MV-4-11 (cell line): ENCODE results near the gene ZDHHC14.

ENCODE experiments used
- DNase-seq: peaks from one replicate; lab custom pipeline; 2025; lab: John Stamatoyannopoulos, UW

Gene ZDHHC14

DNA sequence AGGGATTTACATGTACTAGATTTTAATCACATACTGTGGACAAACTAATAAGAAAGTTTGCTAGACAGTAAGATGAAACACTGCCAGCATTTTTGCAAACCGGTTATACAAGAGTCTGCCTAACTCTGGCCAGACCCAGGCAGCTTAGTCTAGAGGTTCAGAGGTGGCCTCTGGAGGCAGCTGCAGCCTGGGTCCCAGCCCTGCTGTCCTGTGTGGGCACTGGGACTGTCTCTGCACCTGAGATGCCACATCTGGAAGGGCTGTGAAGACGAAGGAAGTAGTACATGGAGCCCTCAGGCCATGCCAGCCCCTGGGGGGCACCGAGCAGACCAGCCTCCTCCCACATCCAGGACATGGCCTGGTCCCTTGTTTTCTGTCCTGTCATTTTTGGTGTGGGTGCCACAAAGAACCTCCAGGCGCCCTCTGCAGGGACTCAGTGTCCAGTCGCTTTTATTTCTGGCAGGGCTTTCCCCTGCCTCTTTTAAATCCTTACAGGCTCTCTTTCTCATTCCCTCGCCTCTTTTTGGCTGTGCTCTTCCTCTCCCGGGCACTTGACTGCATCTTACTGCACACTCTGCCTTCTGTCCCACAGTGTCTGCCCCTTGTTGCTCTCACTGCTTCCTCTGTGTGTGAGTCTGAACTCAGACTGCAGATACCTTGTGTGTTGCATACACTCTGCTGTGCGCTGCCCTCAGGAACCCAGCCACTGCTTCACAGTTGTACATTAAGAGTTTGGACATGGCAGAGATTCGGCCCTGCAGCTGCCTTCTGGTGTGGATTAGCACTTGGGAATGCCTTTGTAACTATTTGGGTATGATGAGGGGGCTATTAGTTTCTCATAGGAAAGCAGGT is 216.7 kb downstream of the ZDHHC14 start:
- no peak for DNase-seq

DNA sequence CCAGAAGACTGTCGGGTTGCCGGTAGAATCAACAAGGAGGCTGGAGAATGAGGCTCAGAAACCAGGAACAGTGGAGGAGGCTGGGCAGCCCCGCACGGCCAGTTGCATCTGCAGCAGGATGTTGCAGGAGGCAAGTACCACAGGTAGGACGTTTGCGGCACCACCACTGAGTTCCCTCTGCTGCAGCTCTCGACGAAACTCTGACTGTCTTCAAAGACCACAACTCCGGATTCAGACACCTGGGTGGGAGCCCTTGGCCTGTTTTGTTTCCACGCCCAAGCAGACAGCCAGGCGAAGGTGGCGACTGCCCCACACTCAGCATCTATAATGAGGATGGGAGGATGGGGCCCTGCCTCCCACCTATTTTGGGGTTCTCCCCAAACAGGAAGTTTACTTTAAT is 218.2 kb downstream of the ZDHHC14 start:
- no peak for DNase-seq

DNA sequence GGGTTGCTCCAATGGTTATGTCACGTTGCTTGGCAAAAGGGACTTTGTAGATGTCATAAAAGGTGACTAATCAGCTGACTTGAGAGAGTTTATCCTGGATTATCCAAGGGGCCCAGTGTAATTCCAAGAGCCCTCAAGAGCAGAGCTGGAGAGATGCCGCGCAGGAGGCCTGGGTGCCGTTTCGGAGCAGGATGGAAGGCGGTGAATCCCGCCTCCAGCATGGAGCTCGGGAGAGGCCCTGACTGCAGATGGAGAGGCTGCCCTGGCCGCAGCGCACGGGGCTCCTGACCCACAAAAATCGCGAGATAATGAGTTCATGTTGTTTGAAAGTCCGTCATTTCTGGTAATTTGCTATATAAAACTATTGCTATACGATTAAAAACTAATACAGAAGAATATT is 219.8 kb downstream of the ZDHHC14 start:
- DNase-seq = no peak

DNA sequence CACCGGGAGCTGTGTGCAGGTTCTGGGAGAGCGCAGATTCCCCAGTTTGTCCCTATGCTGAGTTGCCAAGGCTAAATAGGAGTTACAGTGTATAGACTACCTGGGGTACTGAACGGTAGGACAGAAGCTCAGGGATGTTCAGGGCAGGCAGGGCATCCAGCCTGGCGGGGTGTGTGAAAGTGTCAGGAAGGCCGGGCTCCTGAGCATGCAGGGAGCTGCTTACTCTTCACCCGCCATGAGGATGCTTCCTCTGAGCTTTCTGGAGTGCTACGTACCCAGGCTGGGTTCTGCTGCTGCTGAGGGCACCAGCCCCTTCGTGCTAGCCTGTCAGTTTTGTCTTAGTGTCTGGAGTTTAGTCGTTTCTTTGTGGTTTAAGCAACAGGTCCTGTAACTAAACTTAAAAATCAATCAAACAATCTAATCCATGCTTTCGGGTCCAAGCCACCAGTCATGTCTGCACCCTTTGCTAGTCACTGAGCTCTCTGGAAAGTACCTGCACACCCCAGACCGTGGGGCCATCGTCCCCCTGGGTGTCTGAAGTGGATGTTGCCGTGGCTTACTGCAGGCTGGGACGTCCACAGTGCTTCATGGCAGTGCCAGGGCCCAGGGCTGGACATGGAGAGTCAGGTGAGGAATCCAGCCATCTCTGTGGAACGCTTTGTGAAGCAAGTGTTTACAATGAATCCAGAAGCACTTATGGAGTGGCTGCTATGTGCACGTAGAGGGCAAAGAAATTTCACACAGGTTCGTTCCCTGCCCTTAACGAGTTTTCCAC is 221.7 kb downstream of the ZDHHC14 start:
- DNase-seq = no peak

DNA sequence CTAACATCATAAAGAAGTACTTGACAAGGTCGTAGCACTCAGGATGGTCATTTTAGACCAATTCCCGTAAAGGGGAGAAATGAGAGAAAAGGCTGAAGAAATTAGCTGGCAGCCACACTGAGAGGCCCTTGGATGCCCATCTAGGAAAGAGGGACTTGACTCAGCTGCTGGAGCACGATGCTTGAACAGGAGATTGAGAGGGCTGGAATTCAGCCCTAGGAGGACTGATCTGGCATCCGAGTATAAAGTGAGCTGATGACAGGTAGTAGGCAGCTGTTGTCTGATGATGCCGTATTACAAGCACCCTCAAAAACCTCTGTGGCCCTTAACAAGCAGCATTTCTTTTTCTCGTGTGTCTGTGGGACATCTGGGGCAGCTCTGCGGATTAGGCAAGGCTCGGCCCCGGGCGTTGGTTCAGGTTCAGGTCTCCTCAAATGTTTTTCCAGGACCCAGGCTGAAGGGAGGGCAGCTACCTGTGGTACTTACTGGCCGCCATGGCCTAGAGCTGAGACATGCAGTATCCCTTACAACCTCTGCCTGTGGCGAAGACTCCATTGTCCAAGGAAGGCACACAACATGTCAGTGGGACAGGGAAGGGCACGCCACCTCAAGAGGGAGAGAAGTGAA is 222.4 kb downstream of the ZDHHC14 start:
- DNase-seq = no peak

DNA sequence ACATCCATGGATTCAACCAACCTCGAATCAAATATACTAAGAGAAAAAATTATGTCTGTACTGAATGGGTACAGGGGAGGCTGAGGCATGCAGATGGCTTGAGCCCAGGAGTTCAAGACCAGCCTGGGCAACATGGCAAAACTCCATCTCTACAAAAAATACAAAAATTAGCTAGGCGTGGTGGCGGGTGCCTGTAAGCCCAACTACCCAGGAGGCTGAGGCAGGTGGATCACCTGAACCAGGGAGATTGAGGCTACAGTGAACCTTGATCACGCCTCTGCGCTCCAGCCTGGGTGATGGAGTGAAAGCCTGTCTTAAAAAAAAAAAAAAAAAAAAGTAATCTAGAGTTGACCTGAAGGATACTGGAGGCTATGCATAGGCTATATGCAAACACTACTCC is 223.0 kb downstream of the ZDHHC14 start:
- no peak for DNase-seq

DNA sequence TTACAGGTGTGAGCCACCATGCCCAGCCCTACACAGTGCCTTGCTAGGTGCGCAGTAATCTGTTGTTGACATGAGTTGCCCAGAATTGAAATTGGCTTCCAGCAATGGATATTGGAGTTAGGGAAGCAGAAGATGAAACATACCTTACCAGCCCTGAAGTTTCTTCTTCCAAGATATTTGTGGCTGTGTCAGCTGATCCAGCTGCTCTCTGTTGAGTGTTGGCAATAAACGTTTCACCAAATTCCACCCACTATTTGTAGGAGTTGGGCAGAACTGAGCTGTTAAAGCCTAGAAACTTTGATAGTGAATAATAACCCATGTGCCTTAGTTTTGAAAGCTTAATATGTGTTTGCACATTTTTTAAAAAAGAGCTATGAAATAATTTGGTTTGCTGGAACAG is 223.8 kb downstream of the ZDHHC14 start:
- no peak for DNase-seq

DNA sequence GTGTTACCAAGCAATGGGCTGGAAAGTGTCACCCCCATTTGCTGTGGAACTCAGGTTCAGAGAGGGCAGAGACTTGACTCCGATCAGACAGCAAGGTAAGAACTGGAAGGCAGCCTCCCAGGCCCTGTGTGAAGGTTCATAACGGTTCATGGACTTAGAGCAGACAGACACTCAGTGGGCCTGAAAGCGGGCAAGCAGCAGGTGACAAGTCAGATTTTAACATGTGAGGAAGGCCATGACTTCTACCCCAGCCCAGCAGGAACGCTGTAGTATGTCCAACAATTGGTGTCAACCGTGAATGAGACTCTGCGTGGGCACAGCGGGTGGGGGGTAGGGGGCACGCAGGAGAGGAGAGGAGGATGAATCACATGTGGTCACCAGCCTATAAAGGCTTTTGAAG is 224.5 kb downstream of the ZDHHC14 start:
- DNase-seq = no peak

DNA sequence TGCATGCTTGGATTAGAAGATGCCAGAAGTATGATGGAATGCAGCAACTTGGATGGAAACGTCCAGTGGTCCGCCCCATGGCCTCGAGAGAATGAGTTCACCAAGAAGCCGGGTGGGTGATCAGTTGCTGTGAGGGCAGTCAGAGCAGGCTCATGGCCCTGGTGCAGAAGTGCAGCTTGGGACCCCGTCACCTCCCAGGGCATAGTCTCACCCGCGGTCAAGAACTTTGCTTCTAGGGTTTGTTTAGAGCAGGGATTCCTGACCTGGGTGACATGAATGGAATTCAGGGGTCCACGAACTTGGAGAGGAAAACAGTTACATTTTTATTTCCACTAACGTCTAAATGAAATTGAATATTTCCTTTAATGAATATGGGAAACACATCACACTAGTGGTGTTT is 225.5 kb downstream of the ZDHHC14 start:
- DNase-seq = no peak

DNA sequence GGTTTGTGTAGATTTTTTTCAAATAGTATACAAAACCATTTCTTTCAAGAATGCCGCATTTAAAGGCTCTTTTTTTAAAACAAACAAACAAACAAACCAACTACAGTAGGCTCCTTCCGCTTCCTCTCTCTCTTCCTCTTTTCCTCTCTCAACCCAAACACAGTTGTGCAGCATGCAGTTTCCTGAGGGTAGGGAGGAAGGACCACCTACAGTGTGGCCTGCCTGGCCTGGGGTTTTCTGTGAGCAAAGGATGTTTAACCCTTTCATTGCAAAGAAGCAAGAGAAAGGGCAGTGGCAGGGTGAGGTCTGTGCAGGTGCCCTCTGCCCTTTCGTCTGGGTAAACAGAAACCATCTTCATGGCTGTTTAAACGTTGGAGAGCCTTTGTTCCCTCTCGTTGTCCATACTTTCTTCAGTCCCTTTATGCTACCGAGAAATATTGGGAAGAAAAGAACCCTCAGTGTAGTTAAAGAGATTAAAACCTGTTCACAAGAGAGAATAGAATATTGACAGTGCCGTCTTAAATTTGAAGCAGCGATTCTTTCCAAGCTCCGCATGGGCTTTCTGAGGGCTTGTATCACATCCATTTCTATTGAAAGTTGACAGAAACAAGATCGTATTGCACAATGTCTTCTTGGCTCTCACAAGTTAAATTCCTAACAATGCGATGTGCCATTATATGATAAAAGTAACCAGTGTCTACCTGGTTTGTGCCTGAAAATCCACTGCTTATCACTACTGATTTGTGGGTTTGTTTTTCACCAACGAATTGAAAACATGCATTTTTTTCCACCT is 226.5 kb downstream of the ZDHHC14 start:
- DNase-seq = no peak

DNA sequence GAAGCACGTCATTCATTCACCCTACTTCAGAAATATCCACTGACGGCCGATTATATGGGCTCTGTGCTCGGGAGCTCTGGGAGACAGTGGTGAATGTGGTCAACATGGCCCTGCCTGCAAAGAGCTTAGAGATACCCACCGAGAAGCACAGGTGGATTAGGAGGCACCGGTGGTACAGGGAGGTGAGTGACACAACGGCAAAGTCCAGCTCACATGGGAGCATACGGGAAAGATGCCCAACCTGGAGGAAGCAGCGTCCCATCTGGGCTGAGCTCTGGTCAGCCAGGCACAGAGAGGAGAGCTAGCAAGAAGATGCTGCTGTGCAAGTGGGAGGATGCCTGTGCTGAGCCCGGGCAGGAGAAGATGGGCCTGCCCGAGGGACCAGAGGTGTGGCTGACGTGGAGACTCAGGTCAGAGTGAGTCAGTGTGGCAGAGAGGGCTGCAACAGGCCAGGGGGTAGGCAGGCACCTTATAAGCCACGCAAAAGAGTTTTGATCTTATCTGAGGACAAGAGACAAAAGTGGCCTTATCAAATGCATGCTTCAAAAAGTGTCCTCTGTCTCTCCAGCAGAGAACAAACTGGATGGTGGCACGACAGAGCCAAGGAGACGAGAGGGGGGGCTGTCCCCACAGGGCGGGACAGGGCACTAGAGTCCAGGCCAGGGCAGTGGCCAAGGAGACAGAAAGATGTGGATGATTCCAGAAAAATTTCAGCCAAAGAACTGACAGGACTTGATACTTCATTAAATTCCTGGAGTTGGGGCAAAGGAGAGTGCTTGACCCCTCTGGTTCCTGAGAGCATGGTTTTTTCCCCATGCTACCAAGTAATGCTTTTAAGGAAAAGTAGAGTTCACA is 227.5 kb downstream of the ZDHHC14 start:
- no peak for DNase-seq

DNA sequence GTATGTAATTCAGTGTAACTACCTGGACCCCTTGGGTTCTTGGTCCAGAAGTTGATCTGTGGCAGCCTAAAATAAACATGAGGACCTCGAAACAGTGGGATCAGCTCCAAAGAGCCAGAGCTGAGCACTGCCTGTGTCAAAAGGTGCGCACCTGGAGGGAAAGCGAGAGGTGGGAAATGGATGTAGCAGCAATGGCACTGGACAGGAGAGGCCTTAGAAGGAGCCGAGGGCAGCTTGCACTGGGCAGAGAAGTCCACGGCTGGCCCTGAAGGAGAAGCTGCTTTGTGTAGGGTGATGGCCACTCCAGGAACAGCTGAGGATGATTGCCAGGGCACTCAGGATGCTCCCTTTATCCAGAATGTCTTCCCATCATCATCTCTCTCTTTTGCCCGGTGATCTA is 228.1 kb downstream of the ZDHHC14 start:
- DNase-seq = no peak

DNA sequence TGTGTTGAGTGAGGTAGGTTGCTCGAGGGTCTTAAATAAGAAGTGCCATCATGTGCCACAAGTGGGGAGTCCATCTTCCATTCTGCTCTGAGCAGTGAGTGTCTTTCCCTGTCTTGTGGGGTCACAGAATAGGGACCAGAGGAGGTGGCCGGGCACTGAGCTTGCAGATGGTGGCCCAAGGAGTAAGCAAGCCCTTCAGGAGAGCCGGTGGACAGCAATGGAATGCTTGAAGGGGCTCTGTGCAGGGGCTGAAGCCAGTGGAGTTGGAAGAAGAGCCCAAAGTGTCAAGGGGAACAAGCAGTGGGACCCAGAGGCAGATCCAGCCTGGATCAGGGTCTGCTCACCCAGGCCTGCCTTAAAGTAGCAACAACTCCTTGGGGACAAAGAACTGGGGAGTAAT is 228.6 kb downstream of the ZDHHC14 start:
- no peak for DNase-seq

DNA sequence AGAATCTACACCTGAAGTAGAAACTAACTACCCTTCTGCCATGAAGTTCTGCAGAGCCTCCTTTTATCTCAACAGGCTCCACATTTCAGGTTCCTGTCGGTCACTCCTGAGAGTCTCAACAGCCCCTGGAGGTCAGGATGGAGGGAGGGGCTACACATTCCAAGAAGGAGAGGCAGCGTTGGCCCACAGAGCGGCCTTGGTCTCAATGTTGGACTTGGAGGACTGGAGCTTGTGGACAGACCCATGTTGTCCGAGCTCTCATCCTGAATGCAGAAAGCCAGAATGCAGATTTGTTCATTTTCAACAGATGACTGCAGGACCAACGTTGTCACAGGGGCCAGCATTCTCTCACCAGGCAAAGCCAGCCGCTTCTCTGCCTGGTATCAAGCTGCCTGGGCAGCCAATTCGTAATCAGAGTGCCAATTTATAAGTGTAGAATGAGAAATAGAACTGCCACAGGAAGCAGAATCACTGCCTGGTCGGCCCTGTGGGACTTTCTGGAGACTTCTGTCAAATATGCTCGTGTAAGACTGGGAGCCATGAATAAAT is 229.5 kb downstream of the ZDHHC14 start:
- DNase-seq = no peak

DNA sequence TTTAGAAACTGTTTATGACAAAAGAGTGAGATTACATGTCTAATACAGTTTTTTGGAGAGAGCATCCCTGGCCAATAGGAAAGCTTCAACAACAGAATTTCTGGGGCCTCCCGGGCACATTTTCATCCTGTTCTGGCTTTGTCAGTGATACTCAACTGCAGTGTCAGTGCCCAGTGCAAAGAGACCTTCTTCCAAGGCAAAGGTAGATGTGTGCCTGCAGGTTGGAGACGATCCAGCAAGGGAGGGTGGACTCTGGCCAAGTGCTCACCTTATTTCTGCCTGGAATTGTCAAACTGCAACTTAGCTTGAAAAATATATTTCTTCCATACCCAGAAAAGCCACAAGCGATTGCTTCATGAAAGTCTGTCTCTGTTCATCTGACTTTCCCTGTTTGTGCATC is 230.4 kb downstream of the ZDHHC14 start:
- DNase-seq = no peak

DNA sequence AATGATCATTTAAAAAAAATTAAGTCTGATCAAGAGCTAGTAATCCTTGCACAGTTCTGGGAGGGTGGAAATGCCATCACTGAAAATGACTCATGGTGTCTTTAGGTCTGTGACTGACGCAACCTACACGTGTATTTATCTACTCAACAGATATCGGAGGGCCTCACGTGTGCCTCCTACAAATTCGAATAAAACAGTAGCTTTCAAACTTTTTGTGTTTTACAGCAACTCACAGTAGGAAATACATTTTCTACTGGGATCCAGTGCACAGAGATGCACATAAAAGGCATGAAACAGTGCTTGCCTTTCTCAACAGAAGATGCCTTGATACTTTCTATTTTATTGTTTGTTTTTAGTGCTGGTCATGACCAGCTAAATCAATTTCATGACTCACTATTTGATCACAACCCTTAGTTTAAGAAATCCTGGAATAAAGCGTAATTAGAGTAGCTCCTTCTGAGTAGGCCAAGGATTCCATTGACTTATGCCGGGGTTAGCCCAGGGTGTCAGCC is 232.1 kb downstream of the ZDHHC14 start:
- peak; percentile 54 for DNase-seq

DNA sequence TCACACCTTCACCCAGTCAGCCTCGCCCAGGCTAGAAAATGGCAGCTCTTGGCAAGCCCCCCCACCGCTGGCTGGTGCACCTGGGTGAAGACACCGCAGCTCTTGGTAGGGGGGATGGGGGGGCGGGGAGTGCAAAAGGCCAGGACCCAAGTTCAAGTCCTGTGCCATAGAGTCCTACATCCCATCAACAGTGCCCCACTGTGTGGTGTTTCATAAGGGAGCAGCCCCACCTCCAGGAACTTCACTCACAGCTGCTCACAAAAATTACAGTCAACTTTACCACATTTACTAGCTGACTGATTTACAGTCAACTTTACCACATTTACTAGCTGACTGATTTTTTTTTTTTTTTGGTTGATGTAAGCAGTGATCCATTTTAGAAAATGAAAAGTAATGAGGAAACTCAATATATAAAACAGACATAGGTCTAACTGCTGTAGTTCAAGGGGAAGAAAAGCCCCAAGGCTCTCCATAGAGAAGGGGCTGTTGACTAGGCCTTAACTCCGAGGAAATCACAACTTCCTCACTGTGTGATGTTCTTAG is 233.1 kb downstream of the ZDHHC14 start:
- peak; percentile 70 for DNase-seq

DNA sequence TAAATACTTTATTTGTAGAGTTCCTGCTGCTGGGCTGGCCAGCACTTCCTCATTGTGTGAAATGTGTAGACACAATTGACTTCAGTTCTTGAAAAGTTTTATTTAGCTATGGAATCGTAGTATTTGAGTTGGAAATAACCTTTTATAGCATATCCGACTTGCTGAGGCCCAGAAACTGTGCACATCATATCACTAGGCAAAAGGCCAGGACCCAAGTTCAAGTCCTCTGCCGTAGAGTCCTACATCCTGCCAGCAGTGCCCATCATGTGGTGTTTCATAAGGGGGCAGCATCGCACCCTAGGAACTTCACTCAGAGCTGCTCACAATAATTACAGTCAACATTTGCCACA is 234.4 kb downstream of the ZDHHC14 start:
- peak; percentile 63 for DNase-seq

DNA sequence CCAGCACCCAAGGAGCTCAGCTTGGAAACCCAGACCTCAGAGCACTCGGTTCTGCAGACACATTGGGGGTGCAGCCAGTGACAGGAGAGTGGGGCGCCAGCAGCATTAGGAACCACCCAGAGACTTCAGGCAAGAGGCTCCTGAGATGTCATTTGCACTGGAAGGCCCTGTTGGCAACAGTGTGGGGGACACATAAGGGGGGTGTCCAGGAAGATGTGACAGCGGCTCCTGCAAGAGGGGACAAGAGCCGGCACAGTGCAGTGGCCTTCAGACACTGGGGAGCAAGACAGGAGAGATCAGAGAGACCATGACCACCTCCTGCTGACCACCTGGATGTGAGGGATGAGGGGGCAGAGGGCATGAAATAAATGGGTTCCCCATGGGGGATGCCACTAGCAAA is 235.0 kb downstream of the ZDHHC14 start:
- no peak for DNase-seq

DNA sequence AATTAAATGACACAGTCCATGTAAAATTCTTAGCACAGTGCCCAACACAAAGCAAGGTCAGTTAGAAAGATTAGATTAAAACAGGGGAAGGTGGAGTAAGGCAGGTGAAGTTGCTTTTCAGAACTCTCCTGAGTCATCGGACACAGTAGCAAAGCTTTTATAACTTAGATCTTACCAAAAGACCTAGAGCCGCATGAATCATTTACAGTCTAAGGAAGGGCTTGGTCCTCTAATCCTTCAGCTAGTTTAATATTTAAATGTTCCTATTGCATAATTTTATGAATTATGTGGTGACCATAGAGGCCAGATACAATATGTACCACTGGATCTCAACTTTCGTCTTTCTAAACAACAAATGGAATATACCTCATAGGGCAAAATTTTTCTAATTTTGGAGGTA is 240.0 kb downstream of the ZDHHC14 start:
- no peak for DNase-seq

DNA sequence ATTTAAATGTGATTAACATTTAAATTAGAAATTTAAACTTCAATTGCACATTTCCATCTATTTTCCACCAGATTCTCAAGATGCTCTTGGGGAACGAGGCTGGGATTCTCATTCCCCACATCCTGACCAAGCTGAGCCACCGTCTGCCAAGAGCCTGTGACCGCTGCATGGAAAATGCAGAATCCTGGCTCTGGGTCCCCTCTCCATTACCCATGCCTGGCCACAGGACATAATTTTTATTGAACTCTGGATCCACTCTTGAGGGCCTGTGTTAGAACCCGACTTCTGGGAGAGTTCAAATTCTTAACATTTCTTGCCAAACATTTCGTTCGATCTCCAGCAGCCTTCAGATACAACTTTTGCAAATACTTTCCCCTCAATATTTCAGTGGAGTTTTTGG is 240.4 kb downstream of the ZDHHC14 start:
- DNase-seq = no peak
